Neutrophil (primary cell): ENCODE results near the gene ACAT2.

ENCODE experiments used
- H3K27ac ChIP-seq: fragments of 200-600 bp; sonication (generic); 2 replicates; pipeline ENCODE4 v1.5.1; 2016; ENCODE audit warnings: mild to moderate bottlenecking, moderate library complexity
- H3K27me3 ChIP-seq: fragments of 200-600 bp; sonication (generic); 2 replicates; pipeline ENCODE4 v1.6.0; 2016; ENCODE audit warnings: mild to moderate bottlenecking
- H3K36me3 ChIP-seq: fragments of 200-600 bp; sonication (generic); 2 replicates; pipeline ENCODE4 v1.5.1; 2017
- H3K4me1 ChIP-seq, 2 experiments: fragments of 200-600 bp in 1 of 2; sonication (generic) in 1 of 2; 1 replicate in 1 of 2; 2 replicates in 1 of 2; pipeline versions ENCODE4 v1.5.1 to v1.6.1; 2013 to 2016; ENCODE audit warnings: low read depth in 1 of 2, low read length in 1 of 2, mild to moderate bottlenecking in 1 of 2, moderate library complexity in 1 of 2; ENCODE audit not compliant: control insufficient read depth in 1 of 2, insufficient read depth in 1 of 2
- H3K4me3 ChIP-seq, 2 experiments: fragments of 200-600 bp in 1 of 2; sonication (generic) in 1 of 2; 1 replicate in 1 of 2; 2 replicates in 1 of 2; pipeline ENCODE4 v1.5.1; 2013 to 2016; ENCODE audit warnings: low read depth in 1 of 2, low read length in 1 of 2, mild to moderate bottlenecking in 1 of 2, moderate library complexity in 1 of 2
- H3K9me3 ChIP-seq: fragments of 200-600 bp; sonication (generic); 2 replicates; pipeline ENCODE4 v1.5.1; 2016
- CTCF ChIP-seq: fragments of 200-600 bp; sonication (generic); IDR thresholded peaks from 2 replicates; pipeline ENCODE4 v1.5.1; 2016; ENCODE audit warnings: antibody characterized with exemption

Gene ACAT2

GRCh38 chr6:159758031-159759001 lies 3.5 kb upstream of the ACAT2 start:
- Histone ChIP-seq H3K36me3 (peaks cover 52% of the 10 kb centered on the region), H3K27ac (peak overlapping the region; percentile 27), H3K4me3 (no peak overlapping the region)

GRCh38 chr6:159759645-159760044 lies 2.2 kb upstream of the ACAT2 start:
- no peak for TF ChIP-seq CTCF
- no peaks in the 10 kb centered on the region for H3K27me3 ChIP-seq
- H3K9me3 ChIP-seq = no peaks in the 10 kb centered on the region
- peak overlapping the region; percentile 93 for H3K27ac ChIP-seq
- peaks cover 19 to 21% of the 10 kb centered on the region in 2 experiments for H3K4me1 ChIP-seq
- H3K36me3 ChIP-seq = peaks cover 39% of the 10 kb centered on the region
- no peak overlapping the region for H3K4me3 ChIP-seq

More at GRCh38 chr6:159758031-159759001, 3.5 kb upstream of the ACAT2 start:
- Histone ChIP-seq H3K27me3 (no peaks in the 10 kb centered on the region), H3K9me3 (no peaks in the 10 kb centered on the region), H3K4me1 (peaks cover 19 to 21% of the 10 kb centered on the region in 2 experiments)
- no peak for TF ChIP-seq CTCF

- H3K9me3 ChIP-seq = no peaks in the 10 kb centered on the region
- no peak for TF ChIP-seq CTCF
- no peaks in the 10 kb centered on the region for H3K27me3 ChIP-seq
- H3K27ac ChIP-seq = peak overlapping the region; percentile 93
- peak overlapping the region in 1 of 2 experiments; percentile 96 for H3K4me3 ChIP-seq
- peaks cover 30% of the 10 kb centered on the region for H3K36me3 ChIP-seq
- H3K4me1 ChIP-seq = peaks cover 19 to 21% of the 10 kb centered on the region in 2 experiments
Observed at GRCh38 chr6:159760602-159761057, 1.2 kb upstream of the ACAT2 start.

GRCh38 chr6:159761129-159761872 lies 544 bp upstream of the ACAT2 start:
- Histone ChIP-seq H3K27me3 (no peaks in the 10 kb centered on the region), H3K27ac (peak overlapping the region; percentile 93), H3K4me1 (peaks cover 19 to 21% of the 10 kb centered on the region in 2 experiments), H3K36me3 (peaks cover 23% of the 10 kb centered on the region), H3K4me3 (peak overlapping the region; percentile 96 to 99), H3K9me3 (no peaks in the 10 kb centered on the region)
- no peak for TF ChIP-seq CTCF

- H3K27me3 ChIP-seq = no peaks in the 10 kb centered on the region
- TF ChIP-seq CTCF = no peak
- peak overlapping the region; percentile 93 for H3K27ac ChIP-seq
- H3K4me1 ChIP-seq = peaks cover 19 to 21% of the 10 kb centered on the region in 2 experiments
- peaks cover 23% of the 10 kb centered on the region for H3K36me3 ChIP-seq
- no peaks in the 10 kb centered on the region for H3K9me3 ChIP-seq
- H3K4me3 ChIP-seq = peak overlapping the region; percentile 96 to 99
Observed at GRCh38 chr6:159762681-159763293, 942 bp downstream of the ACAT2 start.
